ENCODE measurements around the gene SLCO2A1.

- TF ChIP-seq CTCF (IDR thresholded peaks at IDR 0.05) (no peak), POLR2A (IDR thresholded peaks at IDR 0.05) (no peak)
These were observed 33.5 kb downstream of the SLCO2A1 start for GRCh38 chr3:133996251-133996661.

Data from lower leg skin (tissue), 3 donors.